ENCODE measurements around the gene P3H2. TPM values are rescaled to one million over a fixed set of nuclear protein-coding genes. Genes with fewer than 3 reads are reported as not detected.

Gene P3H2
- total RNA-seq, 2 donors from 2014 or later, result 285 to 322 TPM

- DNase-seq, result peak; percentile 54
- peaks cover 18% of the 10 kb centered on the region for H3K36me3 Mint-ChIP-seq (ENCODE audit: low read depth)
- no peaks in the 10 kb centered on the region for H3K27me3 Mint-ChIP-seq (ENCODE audit: insufficient read depth)
- H3K4me1 Mint-ChIP-seq, result peaks cover 47% of the 10 kb centered on the region
- 74 to 89% methylated on average over 4 to 6 of the region's 6 CpGs for WGBS, 2 experiments (ENCODE audit: insufficient coverage in 1 of 2, insufficient read length in 1 of 2)
- no peak overlapping the region for H3K9ac ChIP-seq (ENCODE audit: extremely low read depth, low read length, poor library complexity, severe bottlenecking)
- no peak overlapping the region for H3K27ac ChIP-seq (ENCODE audit: low read depth, low read length)
- no peak overlapping the region for H3K4me3 Mint-ChIP-seq
- no peak overlapping the region for H3K4me3 ChIP-seq (ENCODE audit: low read length)
- no peaks in the 10 kb centered on the region for H3K9me3 ChIP-seq (ENCODE audit: control insufficient read depth, low read length)
- H3K27ac Mint-ChIP-seq, result no peak overlapping the region
- no peaks in the 10 kb centered on the region for H3K27me3 ChIP-seq (ENCODE audit: control insufficient read depth, insufficient read depth, low read length, poor library complexity, severe bottlenecking)
- H3K36me3 ChIP-seq (ENCODE audit: control insufficient read depth, insufficient read depth, low read length), result peaks cover 44% of the 10 kb centered on the region
- H3K9me3 Mint-ChIP-seq, result no peaks in the 10 kb centered on the region
- TF ChIP-seq CTCF (conservative IDR thresholded peaks at IDR 0.05), result peak; percentile 52
- H3K4me1 ChIP-seq (ENCODE audit: control insufficient read depth, insufficient read depth, low read length), result peaks cover 23% of the 10 kb centered on the region
These were observed 103.0 kb downstream of the P3H2 start for GRCh38 chr3:190017521-190018288.

GRCh38 chr3:190016966-190017365, 103.7 kb downstream of the P3H2 start:
- Mint-ChIP-seq H3K4me3 (no peak overlapping the region), H3K27ac (no peak overlapping the region), H3K4me1 (peaks cover 54% of the 10 kb centered on the region), H3K36me3 (ENCODE audit: low read depth) (peaks cover 18% of the 10 kb centered on the region), H3K9me3 (no peaks in the 10 kb centered on the region), H3K27me3 (ENCODE audit: insufficient read depth) (no peaks in the 10 kb centered on the region)
- no peak overlapping the region for H3K9ac ChIP-seq (ENCODE audit: extremely low read depth, low read length, poor library complexity, severe bottlenecking)
- H3K27me3 ChIP-seq (ENCODE audit: control insufficient read depth, insufficient read depth, low read length, poor library complexity, severe bottlenecking), result no peaks in the 10 kb centered on the region
- no peak for TF ChIP-seq CTCF (conservative IDR thresholded peaks at IDR 0.05)
- no peaks in the 10 kb centered on the region for H3K9me3 ChIP-seq (ENCODE audit: control insufficient read depth, low read length)
- H3K4me3 ChIP-seq (ENCODE audit: low read length), result no peak overlapping the region
- peaks cover 44% of the 10 kb centered on the region for H3K36me3 ChIP-seq (ENCODE audit: control insufficient read depth, insufficient read depth, low read length)
- peaks cover 27% of the 10 kb centered on the region for H3K4me1 ChIP-seq (ENCODE audit: control insufficient read depth, insufficient read depth, low read length)
- H3K27ac ChIP-seq (ENCODE audit: low read depth, low read length), result no peak overlapping the region
- DNase-seq, result no peak

GRCh38 chr3:190014940-190015339, 105.8 kb downstream of the P3H2 start:
- peaks cover 62% of the 10 kb centered on the region for H3K4me1 Mint-ChIP-seq
- Histone ChIP-seq H3K9ac (ENCODE audit: extremely low read depth, low read length, poor library complexity, severe bottlenecking) (no peak overlapping the region), H3K9me3 (ENCODE audit: control insufficient read depth, low read length) (no peaks in the 10 kb centered on the region), H3K27ac (ENCODE audit: low read depth, low read length) (no peak overlapping the region), H3K4me3 (ENCODE audit: low read length) (no peak overlapping the region), H3K36me3 (ENCODE audit: control insufficient read depth, insufficient read depth, low read length) (peaks cover 55% of the 10 kb centered on the region), H3K4me1 (ENCODE audit: control insufficient read depth, insufficient read depth, low read length) (peaks cover 24% of the 10 kb centered on the region), H3K27me3 (ENCODE audit: control insufficient read depth, insufficient read depth, low read length, poor library complexity, severe bottlenecking) (no peaks in the 10 kb centered on the region)
- no peak for DNase-seq
- H3K36me3 Mint-ChIP-seq (ENCODE audit: low read depth), result peaks cover 22% of the 10 kb centered on the region
- no peaks in the 10 kb centered on the region for H3K27me3 Mint-ChIP-seq (ENCODE audit: insufficient read depth)
- WGBS, 2 experiments (ENCODE audit: insufficient coverage in 1 of 2, insufficient read length in 1 of 2), result 86 to 94% methylated on average over 2 of the region's 2 CpGs
- TF ChIP-seq CTCF (conservative IDR thresholded peaks at IDR 0.05), result no peak
- H3K9me3 Mint-ChIP-seq, result no peaks in the 10 kb centered on the region
- no peak overlapping the region for H3K4me3 Mint-ChIP-seq
- H3K27ac Mint-ChIP-seq, result peak overlapping the region; percentile 45

Measured in endodermal cell (in vitro differentiated cells).